RWPE1 (cell line): Measurements from ENCODE around the gene RALGPS2.
"Not testable (repeated sequence)": the region's sequence is repeated elsewhere in the genome, so short reads cannot be mapped to it uniquely, and the experiment has no call there.

Source experiments
- CTCF ChIA-PET: fragments of 350-600 bp; sonication (Branson Sonifier 250); formaldehyde crosslinking; extraction: SDS; loops from one replicate; lab custom pipeline; 2021; lab: Yijun Ruan, JAX
- POLR2A ChIA-PET: fragments of 400-600 bp; formaldehyde crosslinking; extraction: SDS; loops from one replicate; lab custom pipeline; 2020; ENCODE audit warnings: antibody characterized with exemption; ENCODE audit not compliant: low non-redundant PET; lab: Yijun Ruan, JAX
- DNase-seq: peaks from one replicate; pipeline ENCODE4 v3.0.0; 2012; ENCODE audit warnings: low spot score
- H3K27ac ChIP-seq: fragments of 450-650 bp; 2 replicates; pipeline ENCODE4 v1.5.1; 2017
- CTCF ChIP-seq: fragments of 450-650 bp; conservative IDR thresholded peaks from 2 replicates; pipeline ENCODE4 v1.5.1; 2017; ENCODE audit warnings: low read depth, mild to moderate bottlenecking

Gene RALGPS2

GRCh38 chr1:178821134-178821866 is 96.3 kb downstream of the RALGPS2 start:
- DNase-seq, result no peak
- H3K27ac ChIP-seq, result no peak overlapping the region
- no peak for TF ChIP-seq CTCF
- ChIA-PET POLR2A (no interaction called here), CTCF (no interaction called here)

- ChIA-PET POLR2A (no interaction called here), CTCF (no interaction called here)
Measured at GRCh38 chr1:178825167-178825566, 100.1 kb downstream of the RALGPS2 start.

GRCh38 chr1:178844436-178844835 is 119.4 kb downstream of the RALGPS2 start:
- no peak for DNase-seq
- no peak overlapping the region for H3K27ac ChIP-seq
- no peak for TF ChIP-seq CTCF
- ChIA-PET POLR2A (no interaction called here), CTCF (interaction anchor here (0.7 to 0.8 kb wide), 2 partner anchors 89 to 311 kb away, joined by 4 to 5 read pairs; no protein-coding TSS in a partner anchor)

More at GRCh38 chr1:178825167-178825566, 100.1 kb downstream of the RALGPS2 start:
- DNase-seq, result no peak
- H3K27ac ChIP-seq, result no peak overlapping the region
- no peak for TF ChIP-seq CTCF

- POLR2A ChIA-PET, result no interaction called here
- no peak for DNase-seq
- TF ChIP-seq CTCF, result no peak
- CTCF ChIA-PET, result interaction anchor here (0.6 to 0.8 kb wide), 3 partner anchors 42 to 1552 kb away, joined by 3 to 4 read pairs (median 3); no protein-coding TSS in a partner anchor
- no peak overlapping the region for H3K27ac ChIP-seq
Measured at GRCh38 chr1:178846306-178846705, 121.3 kb downstream of the RALGPS2 start.

- CTCF ChIA-PET, result no interaction called here
- DNase-seq, result peak; percentile 13
- POLR2A ChIA-PET, result no interaction called here
- H3K27ac ChIP-seq, result no peak overlapping the region
- no peak for TF ChIP-seq CTCF
Measured at GRCh38 chr1:178847396-178847849, 122.4 kb downstream of the RALGPS2 start.

- H3K27ac ChIP-seq, DNase-seq, POLR2A ChIA-PET: not testable (repeated sequence)
- CTCF ChIA-PET, result interaction anchor here (0.6 kb wide), 1 partner anchor 39 kb away, joined by 3 read pairs; no protein-coding TSS in a partner anchor
Measured at GRCh38 chr1:178847919-178848318, 122.9 kb downstream of the RALGPS2 start.

- no peak for TF ChIP-seq CTCF
- POLR2A ChIA-PET, result no interaction called here
- DNase-seq, result no peak
- CTCF ChIA-PET, result no interaction called here
- H3K27ac ChIP-seq, result no peak overlapping the region
Measured at GRCh38 chr1:178849918-178850317, 124.9 kb downstream of the RALGPS2 start.
